Activated gamma-delta T cell (primary cell): Measurements from ENCODE around the gene RNF212.
"Not testable (repeated sequence)": the region's sequence is repeated elsewhere in the genome, so short reads cannot be mapped to it uniquely, and the experiment has no call there.

Experiments
- DNase-seq: peaks from one replicate; lab custom pipeline; 2025; lab: John Stamatoyannopoulos, UW
- total RNA-seq, 2 donors: gene quantifications; one replicate each; lab custom pipeline; 2026; lab: John Stamatoyannopoulos, UW

RNF212 gene, protein sequence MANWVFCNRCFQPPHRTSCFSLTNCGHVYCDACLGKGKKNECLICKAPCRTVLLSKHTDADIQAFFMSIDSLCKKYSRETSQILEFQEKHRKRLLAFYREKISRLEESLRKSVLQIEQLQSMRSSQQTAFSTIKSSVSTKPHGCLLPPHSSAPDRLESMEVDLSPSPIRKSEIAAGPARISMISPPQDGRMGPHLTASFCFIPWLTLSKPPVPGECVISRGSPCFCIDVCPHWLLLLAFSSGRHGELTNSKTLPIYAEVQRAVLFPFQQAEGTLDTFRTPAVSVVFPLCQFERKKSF
- total RNA-seq: 0.57 to 1.2 reads per million in 2 donors

DNA sequence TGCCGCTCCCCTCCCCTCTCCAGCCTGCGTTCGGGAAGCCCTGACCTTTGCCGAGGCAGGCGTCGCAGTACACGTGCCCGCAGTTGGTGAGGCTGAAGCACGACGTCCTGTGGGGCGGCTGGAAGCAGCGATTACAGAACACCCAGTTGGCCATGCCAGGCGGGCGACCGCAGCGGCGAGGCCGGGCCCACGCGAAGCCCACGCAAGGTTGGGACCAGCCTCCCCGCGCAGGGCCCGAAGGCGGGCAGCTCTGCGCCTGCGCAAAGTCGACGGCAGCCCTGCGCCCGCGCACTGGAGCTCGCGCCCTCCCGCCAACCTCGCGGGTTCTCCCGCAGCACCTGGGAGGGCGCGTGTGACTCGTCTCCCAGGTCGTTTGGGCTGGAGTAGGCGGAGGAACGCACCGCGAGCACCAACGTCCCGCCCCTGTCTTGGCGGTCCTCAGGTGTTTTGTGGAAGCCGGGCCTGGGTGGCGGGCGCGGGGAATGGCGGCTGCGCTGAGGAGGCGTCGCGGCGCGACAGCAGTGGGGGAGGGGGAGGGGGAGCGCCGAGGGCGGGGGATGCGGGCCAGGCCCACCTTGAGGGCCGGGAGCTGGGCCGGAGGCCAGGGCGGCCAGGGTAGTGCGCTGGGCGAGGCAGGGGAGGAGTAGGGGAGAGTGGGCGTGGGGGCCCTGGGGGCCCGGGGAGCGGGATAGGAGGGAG, at the start of gene RNF212:
Gene RNF212 (minus strand): TSS at position 254 of the 699 bp plus-strand sequence. CDS start 100 bp downstream, at position 154.
- DNase-seq: no peak

DNA sequence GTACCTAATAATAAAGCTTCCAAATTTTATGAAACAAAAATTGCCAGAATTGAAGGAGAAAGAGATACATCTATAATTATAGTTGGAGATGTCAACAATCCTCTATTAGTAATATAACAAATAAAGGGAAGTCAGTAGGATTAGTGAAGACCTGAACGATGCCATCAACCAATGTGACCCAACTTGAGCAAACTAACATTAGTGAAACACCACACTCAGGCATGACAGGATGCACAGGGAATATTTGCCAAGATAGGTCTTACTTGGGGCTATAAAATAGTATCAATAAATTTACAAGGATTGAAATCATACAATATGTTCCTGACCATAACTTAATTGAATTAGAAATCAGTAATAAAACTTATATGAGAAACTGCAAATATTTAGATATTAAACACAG, 47.0 kb upstream of the RNF212 start:
- no peak for DNase-seq

DNA sequence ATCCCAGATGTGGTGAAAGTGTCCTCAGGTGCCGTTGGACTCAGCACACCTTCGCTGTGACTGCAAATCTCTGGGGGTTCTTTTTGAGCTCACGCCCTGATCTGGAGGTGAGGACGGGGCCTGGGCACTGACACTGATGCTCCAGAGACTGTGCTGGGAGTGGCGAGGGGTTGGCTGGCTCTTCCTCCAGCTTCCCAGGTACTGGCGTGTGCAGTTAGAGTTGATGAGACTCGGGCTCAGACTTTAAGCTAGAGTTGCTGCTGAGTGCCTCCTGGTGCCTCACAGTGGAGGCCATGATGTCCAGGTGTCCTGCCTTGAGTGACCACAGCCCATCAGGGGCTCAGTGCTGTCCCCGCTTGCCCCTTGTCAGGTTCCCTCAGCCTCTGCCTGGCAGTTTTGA, 42.7 kb upstream of the RNF212 start:
- DNase-seq: no peak

DNA sequence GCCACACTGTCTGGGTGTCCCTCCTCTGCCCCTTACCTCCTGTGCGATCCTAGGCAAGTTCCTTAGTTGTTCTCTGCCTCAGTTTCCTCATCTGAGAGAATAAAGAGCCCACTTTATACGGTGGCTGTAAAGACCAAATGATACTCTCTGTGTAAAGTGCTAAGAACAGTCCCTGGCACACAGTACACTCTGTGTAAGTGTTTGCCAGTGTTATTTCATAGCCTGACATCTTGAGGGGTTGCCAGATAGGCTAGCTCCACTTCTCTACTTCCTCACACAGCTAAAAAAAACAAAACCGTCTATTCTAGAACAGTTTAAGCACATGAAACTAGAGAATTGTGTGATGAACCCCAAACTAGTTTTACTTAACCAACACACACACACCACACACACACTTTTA, 42.0 kb upstream of the RNF212 start:
- DNase-seq: no peak

DNA sequence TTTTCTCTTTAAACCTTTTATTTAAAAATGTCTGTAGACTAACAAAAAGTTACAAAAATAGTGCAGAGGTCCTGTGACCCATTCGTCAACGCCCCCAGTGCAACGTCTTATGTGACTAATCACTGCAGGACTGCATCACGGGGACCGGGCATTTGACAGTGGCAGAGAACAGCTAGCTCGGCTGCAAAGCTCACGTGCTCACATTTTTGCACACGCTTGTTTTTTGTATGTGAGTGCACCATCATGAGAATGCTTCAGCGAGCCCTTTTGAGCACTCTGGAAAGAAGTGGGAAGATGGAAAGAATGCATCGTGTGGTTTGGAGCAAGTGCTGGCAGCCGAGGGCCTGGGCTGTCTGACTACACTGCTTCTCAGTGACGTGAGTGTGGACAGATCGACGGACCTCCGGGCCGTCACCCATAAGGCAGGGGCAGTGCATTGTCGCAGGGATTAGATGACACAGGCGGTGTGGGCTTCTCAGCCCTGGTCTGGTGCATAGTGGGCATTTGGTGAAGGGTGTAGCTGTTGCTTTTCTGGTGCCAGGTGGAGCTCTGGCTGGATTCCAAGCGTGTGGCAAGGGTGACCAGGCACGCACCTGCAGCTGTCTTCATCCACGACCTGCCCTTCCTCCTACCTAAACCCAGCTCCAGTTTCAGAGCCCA, 41.3 kb upstream of the RNF212 start:
- DNase-seq: no peak

DNA sequence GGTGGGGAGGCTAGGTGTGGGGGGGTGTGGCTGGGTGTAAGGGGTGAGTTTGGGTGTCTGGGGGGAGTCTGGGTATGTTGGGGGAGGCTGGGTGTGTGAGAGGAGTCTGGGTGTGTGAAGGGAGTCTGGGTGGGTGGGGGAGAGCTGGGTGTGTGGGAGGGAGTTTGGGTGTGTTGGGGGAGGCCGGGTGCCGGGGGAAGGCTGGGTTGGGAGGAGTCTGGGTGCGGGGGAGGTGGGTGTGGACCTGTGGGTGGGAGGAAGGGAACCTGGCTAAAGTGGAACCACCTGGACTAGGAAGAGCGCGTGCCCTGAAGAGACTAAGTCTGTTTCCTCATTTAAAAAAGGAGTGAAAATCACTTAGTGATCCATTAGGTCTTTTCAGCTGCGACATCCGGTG, 40.8 kb upstream of the RNF212 start:
- DNase-seq: no peak

DNA sequence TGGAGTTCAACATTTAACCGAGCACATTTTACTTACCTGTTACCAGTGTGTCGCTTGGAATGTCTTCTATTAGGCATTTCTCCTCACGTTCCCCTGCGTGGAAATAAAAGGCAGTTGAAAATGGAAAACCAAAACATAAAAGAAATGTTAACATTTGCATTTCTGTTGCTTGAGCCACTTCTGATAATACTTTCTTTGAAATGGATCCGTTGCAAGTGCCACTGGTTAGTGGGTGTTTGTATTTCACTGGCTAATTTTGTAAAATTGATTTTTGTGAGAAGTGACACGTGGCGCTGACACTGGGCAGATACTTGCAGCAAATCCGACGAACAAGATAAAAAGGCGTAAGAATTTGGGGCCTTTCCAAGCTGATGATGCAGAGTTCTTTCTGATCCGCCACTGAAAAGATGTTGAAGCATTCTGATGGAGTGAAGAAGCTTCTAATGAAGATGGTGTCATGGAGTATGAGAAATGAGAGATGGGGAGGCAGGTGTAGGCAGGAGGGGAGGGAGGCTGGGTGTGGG, 40.3 kb upstream of the RNF212 start:
- DNase-seq: no peak

DNA sequence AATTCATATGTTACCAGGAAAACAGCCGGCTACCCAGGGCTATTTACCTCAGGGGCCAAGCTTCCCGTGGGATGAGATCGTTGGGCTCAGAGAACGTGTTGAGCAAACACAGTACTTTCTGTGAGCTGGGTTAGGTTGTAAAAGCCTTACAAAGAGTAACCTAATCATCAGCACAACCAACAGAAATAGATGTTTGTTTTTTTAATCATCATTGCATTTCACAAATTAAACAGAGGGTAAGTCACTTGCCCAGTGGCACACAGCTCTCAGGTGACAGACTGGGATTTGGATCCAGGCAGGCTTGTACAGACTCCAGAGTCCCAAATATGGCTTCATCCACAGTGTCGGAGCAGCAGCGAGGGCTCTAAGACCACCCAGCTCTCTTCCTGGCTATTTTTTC, 38.9 kb upstream of the RNF212 start:
- DNase-seq: no peak

DNA sequence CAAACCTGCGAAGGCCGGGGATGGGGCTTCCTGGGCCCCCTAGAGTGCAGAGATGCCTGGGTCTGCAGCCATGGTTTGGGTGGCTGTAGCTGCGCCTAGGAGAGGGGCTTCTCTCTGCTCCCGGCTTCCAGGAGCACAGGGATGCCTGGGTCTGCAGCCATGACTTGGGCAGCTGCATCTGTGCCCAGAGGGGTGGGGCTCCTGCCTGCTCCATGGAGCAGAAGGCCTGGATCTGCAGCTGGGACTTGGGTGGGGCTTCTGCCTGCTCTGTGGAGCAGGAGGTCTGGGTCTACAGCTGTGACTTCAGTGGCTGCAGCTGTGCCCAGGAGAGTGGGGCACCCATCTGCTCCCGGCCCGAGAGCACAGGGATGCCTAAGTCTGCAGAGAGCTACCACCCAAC, 38.2 kb upstream of the RNF212 start:
- no peak for DNase-seq

DNA sequence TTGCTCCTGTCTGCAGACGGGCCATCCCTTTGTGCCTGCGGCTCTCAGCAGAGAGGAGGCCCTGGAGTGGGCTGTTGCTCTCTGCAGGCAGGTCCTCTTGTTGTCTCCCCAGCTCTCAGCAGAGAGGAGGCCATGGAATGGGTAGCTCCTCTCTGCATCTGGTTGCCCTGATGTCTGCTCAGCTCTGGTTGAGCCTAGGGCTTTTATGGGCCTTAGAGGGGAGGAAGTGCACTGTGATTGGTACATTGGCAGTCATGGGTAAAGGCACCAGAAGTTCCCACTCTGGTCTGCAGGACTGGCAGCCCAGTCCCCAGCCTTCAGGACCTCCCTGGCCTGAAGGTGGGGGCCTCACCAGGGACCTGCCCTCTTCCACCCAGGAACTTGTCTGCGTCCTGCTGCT, 37.5 kb upstream of the RNF212 start:
- no peak for DNase-seq

DNA sequence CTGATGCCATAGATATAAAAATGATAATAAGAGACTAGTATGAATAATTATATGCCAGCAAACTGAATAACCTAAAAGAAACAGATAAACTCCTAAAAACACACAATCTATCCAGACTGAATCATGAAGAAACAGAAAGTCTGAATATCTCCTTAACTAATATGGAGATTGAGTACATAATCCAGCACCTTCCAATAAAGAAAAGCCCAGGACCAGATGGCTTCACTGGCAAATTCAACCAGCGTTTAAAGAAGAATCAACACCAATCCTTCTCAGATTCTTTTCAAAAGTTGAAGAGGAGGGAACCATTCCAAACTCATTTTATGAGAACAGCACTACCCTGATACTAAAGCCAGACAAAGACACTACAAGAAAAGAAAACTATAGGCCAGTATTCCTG, 26.5 kb upstream of the RNF212 start:
- no peak for DNase-seq

DNA sequence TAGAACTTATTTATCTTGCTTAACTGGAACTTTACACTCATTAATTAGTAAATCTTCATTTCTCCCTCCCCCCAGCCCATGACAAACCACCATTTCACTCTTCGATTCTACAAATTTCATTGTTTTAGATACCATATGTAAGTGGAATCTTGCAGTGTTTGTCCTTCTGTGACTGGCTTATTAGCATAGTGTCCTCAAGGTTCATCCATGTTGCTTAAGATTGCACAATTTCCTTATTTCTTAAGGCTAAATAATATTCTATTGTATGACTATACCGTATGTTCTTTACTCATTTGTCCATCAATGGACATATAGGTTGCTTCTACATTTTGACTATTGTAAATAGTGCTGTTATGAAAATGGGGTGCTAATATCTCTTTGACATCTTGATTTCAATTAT, 24.5 kb upstream of the RNF212 start:
- DNase-seq: no peak

DNA sequence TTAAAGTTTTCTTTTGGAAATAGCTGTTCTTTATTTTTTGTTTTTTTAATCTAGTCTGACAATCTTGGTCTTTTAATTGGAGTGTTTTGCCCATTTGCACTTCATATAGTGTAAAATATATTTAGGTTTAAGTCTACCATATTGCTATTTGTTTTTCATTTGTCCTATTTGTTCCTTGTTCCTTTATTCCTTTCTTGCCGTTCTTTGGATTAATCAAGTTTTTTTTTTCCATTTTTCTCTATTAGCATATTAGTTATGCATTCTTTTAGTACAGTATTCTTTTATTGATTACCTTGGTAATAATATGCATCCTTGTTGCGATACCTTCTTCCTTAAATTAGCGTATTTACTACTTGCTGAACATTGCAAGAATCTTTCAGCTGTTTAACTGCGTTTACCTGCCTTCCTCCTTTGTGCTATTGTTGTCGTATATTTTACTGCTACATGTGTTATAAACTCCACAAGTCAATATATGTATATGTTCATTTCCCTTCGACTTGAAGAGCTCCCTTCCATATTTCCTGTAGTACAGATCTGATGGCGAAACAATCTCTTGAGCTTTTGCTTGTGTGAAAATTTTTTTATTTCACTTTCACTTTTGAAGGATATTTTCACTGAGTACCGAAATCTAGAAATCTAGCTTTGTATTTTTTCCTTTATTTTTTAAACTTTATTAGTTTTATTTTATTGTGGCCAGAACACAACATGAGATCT, 23.9 kb upstream of the RNF212 start:
- DNase-seq: no peak

DNA sequence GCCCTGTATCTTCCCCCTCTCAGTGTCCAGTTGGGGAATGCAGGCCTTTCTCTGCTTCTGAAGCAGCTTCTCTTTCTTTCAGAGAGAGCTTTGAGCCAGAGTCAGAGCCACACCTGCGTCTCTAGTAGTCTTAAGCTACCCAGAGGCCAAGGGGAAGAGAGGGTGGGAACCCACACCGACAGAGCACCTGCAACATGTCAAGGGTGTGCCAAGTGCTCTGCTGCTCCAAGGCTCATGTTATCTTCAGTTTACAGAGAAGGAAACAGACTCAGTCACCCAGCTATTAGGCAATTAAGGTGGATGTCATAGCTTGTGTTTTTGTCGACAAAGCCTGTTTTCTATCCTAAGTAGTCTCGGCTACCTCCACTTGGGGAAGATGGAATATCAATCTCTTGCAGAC, 22.7 kb upstream of the RNF212 start:
- DNase-seq: no peak

DNA sequence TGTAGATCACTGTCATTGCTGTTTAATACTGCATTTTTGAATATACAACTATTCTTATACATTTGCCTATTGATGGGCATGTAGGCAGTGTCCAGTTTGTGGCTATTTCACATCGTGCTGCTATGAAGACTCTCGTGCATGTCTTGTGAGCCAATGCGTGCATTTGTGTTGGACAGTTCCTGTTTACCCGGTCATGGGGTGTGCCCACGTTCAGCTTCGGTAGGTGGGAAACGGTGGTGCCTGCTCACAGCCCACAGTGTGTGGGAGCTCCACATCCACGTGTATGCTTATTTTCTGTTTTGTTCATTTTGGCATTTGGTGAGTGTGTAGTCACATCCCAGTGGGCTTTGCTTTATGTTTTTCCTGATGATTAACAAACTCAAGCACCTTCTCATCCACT, 19.7 kb upstream of the RNF212 start:
- no peak for DNase-seq

DNA sequence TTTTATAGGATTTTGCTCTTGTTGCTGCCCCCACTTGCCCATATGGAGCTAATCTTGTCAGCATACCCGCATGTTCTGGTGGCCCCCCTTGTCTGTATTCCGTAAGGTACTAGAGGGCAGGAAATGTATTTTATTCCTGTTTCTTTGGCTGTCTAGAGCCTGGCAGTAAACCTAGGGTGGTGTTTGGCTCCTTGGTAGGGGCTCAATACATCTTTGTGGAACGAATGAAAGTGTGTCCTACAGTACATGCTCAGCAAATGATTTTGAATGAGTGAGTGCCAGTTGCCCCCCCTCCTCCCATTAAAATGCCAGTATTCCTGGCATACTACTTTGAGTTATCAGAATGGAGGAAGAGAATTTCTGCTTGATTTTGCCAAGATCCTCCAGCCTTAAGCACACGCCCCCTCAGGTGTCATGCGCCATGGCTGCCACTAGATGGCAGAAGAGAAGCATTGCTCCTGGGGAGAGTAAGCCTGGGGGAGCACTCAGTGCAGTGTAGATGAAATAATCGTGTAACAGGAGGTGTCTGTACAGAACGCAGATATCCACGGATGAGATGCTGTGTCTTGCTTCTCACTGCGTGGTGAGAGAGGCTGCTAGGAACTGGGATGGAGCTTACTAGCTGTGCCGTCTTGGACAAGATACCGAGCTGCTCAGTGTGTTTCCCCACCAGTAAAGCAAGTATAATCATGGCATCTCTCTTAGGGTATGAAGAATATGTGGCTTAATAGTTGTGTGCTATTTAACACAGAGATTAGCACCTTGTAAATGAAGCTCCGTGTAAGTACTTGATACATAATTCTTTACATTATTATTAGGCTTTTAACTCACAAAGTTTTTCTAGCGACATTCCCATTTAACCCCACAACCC, 17.2 kb upstream of the RNF212 start:
- DNase-seq: no peak

DNA sequence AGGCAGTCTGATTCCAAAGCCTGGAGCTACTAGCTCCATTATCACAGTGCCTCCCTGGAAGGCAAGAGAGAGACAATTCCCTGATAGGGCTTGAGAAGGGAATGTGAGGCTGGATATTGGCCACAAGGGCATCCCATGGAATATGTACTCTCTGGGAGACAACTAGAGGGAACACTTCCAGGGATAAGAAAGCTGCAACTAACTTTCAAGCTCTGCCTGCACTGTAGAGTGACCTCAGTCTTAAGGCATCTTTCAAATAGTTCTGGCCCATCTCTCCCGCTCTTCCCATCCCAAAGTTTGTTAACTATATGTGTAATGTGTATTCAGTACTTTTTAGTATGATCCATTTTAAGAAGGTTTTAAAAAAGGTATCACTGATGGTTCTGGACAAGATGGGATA, 13.1 kb upstream of the RNF212 start:
- DNase-seq: no peak

DNA sequence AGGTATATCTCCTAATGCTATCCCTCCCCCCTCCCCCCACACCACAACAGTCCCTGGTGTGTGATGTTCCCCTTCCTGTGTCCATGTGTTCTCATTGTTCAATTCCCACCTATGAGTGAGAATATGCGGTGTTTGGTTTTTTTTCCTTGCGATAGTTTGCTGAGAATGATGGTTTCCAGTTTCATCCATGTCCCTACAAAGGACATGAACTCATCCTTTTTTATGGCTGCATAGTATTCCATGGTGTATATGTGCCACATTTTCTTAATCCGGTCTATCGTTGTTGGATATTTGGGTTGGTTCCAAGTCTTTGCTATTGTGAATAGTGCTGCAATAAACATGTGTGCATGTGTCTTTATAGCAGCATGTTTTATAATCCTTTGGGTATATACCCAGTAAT, 12.1 kb upstream of the RNF212 start:
- DNase-seq: not testable (repeated sequence)

DNA sequence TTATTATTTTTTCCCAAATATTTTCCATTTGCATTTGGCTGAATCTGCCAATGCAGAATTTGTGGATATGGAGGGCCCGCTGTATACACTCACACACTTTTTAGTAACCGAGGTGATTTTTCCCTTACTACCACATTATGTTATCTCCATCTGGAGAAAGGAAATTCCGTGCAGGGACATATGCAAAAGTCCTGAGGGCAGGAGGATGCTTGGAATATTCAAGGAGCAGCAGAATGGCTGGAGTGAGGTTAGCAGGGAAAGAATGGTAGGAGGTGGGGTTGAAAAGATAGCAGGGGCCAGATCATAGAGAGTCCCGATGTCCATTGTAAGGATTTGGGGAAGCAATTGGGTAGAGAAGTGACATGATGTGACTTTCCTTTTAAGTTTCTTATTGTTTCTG, 11.5 kb upstream of the RNF212 start:
- no peak for DNase-seq

DNA sequence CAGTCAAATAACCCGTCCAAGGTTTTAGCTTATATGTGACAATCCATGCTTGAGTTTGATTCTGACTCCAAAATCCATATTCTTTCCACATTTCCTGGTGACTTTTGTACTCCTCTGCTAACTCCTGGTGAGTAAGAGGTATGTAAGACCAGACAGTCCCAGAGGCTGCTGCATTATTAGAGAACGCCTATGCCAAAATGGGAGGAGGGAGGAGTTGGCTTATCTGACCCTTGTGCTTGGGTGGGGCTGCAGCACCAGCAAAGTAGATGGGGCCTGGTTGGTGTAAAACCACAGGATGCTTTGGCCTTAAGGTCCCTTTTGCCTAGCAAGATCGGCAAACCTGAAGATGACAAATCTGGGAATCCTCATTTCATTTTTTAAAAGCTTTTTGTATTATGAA, 9.1 kb upstream of the RNF212 start:
- no peak for DNase-seq

DNA sequence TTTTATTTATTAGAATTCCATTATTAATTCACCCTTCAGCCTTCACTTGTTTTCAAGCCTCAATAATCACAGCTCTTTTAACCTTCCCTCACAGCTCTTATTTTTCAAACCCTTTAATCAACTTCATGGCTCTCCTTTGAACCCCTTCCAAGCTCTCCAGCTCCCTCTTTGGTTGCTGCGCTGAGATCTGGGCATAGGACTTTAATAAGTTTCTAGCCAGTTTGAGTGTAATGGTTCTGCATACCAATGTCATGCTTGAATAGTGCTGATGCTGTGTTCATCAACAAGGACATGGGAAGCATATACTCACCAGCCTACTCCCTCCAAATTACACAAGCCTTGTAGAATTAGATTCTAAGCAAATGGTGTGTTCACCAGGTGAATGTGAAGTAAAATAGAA, 3.5 kb upstream of the RNF212 start:
- no peak for DNase-seq
